Lower leg skin (tissue), 4 donors: Measurements from ENCODE around the gene AKR7A3. TPM values are rescaled to one million over a fixed set of nuclear protein-coding genes. Genes with fewer than 3 reads are reported as not detected.

ENCODE experiments used
- DNase-seq, 2 donors: peaks; one replicate each; pipeline ENCODE4 v3.0.0-alpha.2; 2019; ENCODE audit warnings: low spot score in 2 of 2
- H3K4me3 ChIP-seq: fragments of 200-600 bp; sonication (generic); 2 replicates; pipeline ENCODE4 v1.5.1; 2017; ENCODE audit warnings: mild to moderate bottlenecking, low read depth; ENCODE audit not compliant: poor library complexity, severe bottlenecking
- CTCF ChIP-seq, 3 donors: fragments of 450-650 bp; IDR thresholded peaks; one replicate each; pipeline ENCODE4 v1.5.1; 2016; ENCODE audit warnings: antibody characterized with exemption in 3 of 3, mild to moderate bottlenecking in 3 of 3, moderate library complexity in 2 of 3
- POLR2A ChIP-seq, 2 donors: fragments of 450-650 bp; IDR thresholded peaks; one replicate each; pipeline ENCODE4 v1.6.1; 2016 to 2017; ENCODE audit warnings: antibody characterized with exemption in 2 of 2, mild to moderate bottlenecking in 1 of 2, moderate library complexity in 1 of 2
- WGBS, 2 donors: methylation state at CpG; one replicate each; pipeline ENCODE4 v1.1.5; 2018; 5-methylcytosine and 5-hydroxymethylcytosine counted together
- intact Hi-C: fragments of 100-400 bp; cut with DNase I; formaldehyde crosslinking; loops from one replicate; pipeline ENCODE4 v1.15.0; 2023; ENCODE audit warnings: low total_unique reads
- total RNA-seq, 4 donors: library from RNA; depleted of rRNA; stranded (reverse); fragments of >200 nt; gene quantifications; one replicate each; pipeline ENCODE4 v1.1.0, GENCODE V29; 2016

The AKR7A3 gene
- total RNA-seq, 4 donors from 2014 or later = 0.84 to 2.4 (median 1.6) TPM

GRCh38 chr1:19323987-19324664 lies 35.6 kb upstream of the AKR7A3 start:
- WGBS, 2 donors = 86 to 90% methylated on average over 23 of the region's 23 CpGs
- TF ChIP-seq POLR2A (IDR thresholded peaks at IDR 0.05) (no peak), CTCF (IDR thresholded peaks at IDR 0.05) (no peak)
- no peak for DNase-seq
- intact Hi-C loops = no loop called here
- no peak overlapping the region for H3K4me3 ChIP-seq

GRCh38 chr1:19322481-19322880 lies 33.9 kb upstream of the AKR7A3 start:
- no peak for TF ChIP-seq CTCF (IDR thresholded peaks at IDR 0.05)
- no peak for TF ChIP-seq POLR2A (IDR thresholded peaks at IDR 0.05)
- no peak overlapping the region for H3K4me3 ChIP-seq
- DNase-seq = no peak
- 61 to 73% methylated on average over 10 of the region's 10 CpGs for WGBS, 2 donors
- intact Hi-C loops = no loop called here

- WGBS, 2 donors = 94 to 100% methylated on average over 3 of the region's 3 CpGs
- TF ChIP-seq POLR2A (IDR thresholded peaks at IDR 0.05) (no peak), CTCF (IDR thresholded peaks at IDR 0.05) (no peak)
- no peak overlapping the region for H3K4me3 ChIP-seq
- DNase-seq = no peak
- intact Hi-C loops = no loop called here
Measured at GRCh38 chr1:19321071-19321470, 32.5 kb upstream of the AKR7A3 start.

- no peak overlapping the region for H3K4me3 ChIP-seq
- intact Hi-C loops = no loop called here
- no peak for DNase-seq
- 90 to 94% methylated on average over 3 of the region's 3 CpGs for WGBS, 2 donors
- no peak for TF ChIP-seq CTCF (IDR thresholded peaks at IDR 0.05)
- no peak for TF ChIP-seq POLR2A (IDR thresholded peaks at IDR 0.05)
Measured at GRCh38 chr1:19319196-19319595, 30.6 kb upstream of the AKR7A3 start.

- TF ChIP-seq POLR2A (IDR thresholded peaks at IDR 0.05) = no peak
- TF ChIP-seq CTCF (IDR thresholded peaks at IDR 0.05) = no peak
- intact Hi-C loops = no loop called here
- DNase-seq = no peak
- no peak overlapping the region for H3K4me3 ChIP-seq
- WGBS, 2 donors = 70 to 82% methylated on average over 10 to 12 of the region's 13 CpGs
Measured at GRCh38 chr1:19317126-19317910, 28.7 kb upstream of the AKR7A3 start.
